Colonic mucosa (tissue), 4 donors: Measurements from ENCODE around the gene ETNK2. TPM values are rescaled to one million over a fixed set of nuclear protein-coding genes. Genes with fewer than 3 reads are reported as not detected.

ENCODE experiments used
- DNase-seq: peaks from one replicate; pipeline ENCODE4 v3.0.0-alpha.2; 2020
- H3K27ac ChIP-seq: fragments of 200-600 bp; one replicate; pipeline ENCODE4 v1.8.0; 2021
- H3K27me3 ChIP-seq: fragments of 200-600 bp; one replicate; pipeline ENCODE4 v1.8.0; 2021
- H3K36me3 ChIP-seq: fragments of 200-600 bp; one replicate; pipeline ENCODE4 v1.8.0; 2021
- H3K4me1 ChIP-seq: fragments of 200-600 bp; one replicate; pipeline ENCODE4 v1.8.0; 2021; ENCODE audit warnings: mild to moderate bottlenecking
- H3K4me3 ChIP-seq: fragments of 200-600 bp; one replicate; pipeline ENCODE4 v1.8.0; 2021
- H3K9ac ChIP-seq, 2 donors: one replicate each; pipeline ENCODE4 v1.7.0; 2013; ENCODE audit warnings: control low read depth in 2 of 2, low read depth in 2 of 2, low read length in 2 of 2
- H3K9me3 ChIP-seq: fragments of 200-600 bp; one replicate; pipeline ENCODE4 v1.8.0; 2021
- intact Hi-C: fragments of 100-400 bp; cut with DNase I; formaldehyde crosslinking; loops from one replicate; pipeline ENCODE4 v1.14.1; 2022
- total RNA-seq, 2 donors: library from RNA; stranded (reverse); fragmentation: NEBNext Ultra II Directional in 1 of 2; extraction: Animal tissue kit (Norgen Biotek cat#: 25700) in 1 of 2; gene quantifications; one replicate each; pipeline ENCODE4 v1.2.1, GENCODE V29; 2021
- TF ChIP-seq, protein P1 (sequence below): fragments of 200-600 bp; IDR thresholded peaks from one replicate; pipeline ENCODE4 v1.8.0; 2022; ENCODE audit warnings: antibody characterized with exemption, mild to moderate bottlenecking
- donor health status: healthy.
- donor health status: DM: no; HTN: no; CAD: no.
- donor health status: DM: no; HTN: no; CAD: no.

Gene ETNK2
- total RNA-seq, 2 donors from 2014 or later = 0.40 to 1.2 TPM

DNA sequence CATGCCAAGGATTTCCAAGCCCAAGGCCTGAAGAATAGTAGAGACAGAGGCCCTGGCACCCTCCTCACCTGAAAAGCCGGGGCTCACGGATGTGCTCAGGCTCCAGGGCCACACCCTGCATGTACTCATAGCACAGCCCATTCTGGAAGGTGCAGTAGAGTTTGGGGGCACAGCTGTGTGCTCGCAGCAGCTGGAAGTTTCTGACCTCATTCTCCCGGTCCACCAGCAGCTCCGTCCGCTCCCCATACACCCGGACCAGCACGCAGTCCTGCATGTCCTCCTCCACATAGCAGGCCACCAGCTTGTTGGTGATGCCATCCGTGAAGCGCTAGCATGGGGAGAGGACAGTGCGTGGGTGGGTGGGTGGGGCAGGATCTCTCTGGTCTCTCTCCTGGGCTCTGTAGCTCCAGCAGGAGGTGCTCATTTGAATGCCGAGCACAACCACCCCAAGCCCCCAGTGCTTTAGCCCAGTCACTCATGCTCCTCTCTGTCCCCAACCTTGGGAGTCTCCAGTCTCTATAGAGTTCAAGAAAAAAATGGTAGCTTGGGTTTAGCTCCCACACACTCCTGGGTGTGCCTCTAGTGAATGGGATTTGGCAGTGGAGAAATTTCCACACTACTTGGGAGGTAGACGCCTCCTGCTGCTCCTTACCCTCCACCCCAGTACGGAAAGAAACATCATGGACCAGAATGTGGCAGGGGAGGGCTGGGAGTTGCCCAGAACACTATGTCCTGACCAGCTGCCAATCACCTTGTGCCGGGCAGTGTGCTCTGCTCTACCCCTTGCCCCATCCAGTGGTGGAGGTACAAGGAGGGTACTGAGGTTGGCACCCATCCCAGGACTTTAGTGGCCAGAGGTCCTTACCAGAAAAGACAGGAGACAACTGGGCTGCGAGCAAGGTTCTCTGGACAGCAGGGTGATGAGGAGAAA, 1.9 kb downstream of the ETNK2 start:
- no peak for DNase-seq
- Histone ChIP-seq H3K4me3 (no peak overlapping the region), H3K27ac (no peak overlapping the region), H3K36me3 (no peaks in the 10 kb centered on the region), H3K9ac (no peak overlapping the region), H3K9me3 (no peaks in the 10 kb centered on the region), H3K27me3 (peaks cover 9% of the 10 kb centered on the region), H3K4me1 (no peaks in the 10 kb centered on the region)
- intact Hi-C loops = no loop called here
- TF ChIP-seq, protein P1, sequence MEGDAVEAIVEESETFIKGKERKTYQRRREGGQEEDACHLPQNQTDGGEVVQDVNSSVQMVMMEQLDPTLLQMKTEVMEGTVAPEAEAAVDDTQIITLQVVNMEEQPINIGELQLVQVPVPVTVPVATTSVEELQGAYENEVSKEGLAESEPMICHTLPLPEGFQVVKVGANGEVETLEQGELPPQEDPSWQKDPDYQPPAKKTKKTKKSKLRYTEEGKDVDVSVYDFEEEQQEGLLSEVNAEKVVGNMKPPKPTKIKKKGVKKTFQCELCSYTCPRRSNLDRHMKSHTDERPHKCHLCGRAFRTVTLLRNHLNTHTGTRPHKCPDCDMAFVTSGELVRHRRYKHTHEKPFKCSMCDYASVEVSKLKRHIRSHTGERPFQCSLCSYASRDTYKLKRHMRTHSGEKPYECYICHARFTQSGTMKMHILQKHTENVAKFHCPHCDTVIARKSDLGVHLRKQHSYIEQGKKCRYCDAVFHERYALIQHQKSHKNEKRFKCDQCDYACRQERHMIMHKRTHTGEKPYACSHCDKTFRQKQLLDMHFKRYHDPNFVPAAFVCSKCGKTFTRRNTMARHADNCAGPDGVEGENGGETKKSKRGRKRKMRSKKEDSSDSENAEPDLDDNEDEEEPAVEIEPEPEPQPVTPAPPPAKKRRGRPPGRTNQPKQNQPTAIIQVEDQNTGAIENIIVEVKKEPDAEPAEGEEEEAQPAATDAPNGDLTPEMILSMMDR = no peak

DNA sequence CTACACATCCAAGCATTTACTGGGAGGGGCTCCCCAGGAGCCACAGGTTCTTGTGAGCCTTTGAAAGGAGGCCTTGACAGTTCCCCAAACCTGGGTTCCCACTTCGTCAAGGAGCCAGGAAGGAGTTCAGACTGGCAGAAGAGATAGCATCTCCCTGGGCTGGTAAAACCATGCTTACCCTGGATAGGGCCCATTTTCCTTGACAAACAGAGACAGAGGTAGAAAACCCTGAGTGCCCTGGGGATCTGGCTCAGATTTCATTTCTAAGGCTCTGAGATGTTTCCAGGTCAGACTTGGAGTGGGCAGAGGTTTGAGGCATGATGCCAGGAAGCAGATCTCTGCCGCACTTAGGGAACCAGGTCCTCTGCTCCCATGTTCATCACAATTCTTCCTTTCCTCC, 2.7 kb downstream of the ETNK2 start:
- no peaks in the 10 kb centered on the region for H3K36me3 ChIP-seq
- no peak overlapping the region for H3K9ac ChIP-seq
- peaks cover 9% of the 10 kb centered on the region for H3K27me3 ChIP-seq
- no peak overlapping the region for H3K27ac ChIP-seq
- TF ChIP-seq, protein P1 = no peak
- H3K9me3 ChIP-seq = no peaks in the 10 kb centered on the region
- DNase-seq = no peak
- intact Hi-C loops = no loop called here
- no peak overlapping the region for H3K4me3 ChIP-seq
- no peaks in the 10 kb centered on the region for H3K4me1 ChIP-seq

DNA sequence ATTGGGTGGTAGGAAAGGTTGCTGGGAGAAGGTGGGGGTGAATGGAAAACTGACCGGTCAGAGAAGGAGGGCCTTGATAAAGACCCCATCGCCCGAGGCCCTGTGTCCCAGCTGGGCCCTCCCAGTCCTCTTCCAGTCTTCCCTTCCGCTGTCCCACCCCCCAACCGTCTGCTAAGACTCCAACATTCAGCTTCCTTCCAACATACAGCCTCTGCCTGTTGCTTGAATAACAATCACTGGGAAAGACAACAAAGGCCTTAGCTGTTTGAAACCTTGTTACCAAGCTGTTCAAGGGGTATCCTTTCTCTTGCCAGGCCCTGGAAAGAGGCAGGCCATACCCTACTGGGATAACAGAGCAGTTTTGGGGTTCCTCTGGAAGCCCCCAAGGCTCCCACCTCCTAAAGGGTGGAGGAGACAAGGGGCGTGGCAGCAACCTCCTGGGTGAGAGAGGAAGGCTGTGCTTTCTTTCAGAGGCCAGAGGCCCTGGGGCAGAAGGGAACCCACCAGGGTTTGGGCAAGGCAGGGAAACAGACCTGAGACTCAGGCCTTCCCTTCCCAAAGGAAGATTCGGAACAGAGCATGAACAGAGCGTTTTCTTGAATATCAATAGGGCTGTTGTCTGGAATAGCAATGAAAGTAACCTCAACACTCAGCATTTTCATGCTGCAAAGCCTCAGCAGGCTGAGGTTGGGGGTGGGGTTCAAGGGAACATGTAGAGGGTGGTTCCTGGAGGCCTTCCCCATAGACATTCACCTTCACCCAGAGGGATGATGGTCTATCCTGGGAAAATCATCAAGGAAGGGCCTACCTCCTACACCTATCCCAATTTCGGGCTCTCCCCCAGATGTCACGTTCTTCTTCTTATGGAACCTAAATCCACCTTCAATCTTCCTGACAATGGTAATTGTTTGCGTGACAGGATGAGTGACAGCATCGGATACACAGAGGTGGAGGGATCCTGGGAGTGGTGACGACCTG, 4.1 kb downstream of the ETNK2 start:
- Histone ChIP-seq H3K36me3 (no peaks in the 10 kb centered on the region), H3K27ac (no peak overlapping the region)

DNA sequence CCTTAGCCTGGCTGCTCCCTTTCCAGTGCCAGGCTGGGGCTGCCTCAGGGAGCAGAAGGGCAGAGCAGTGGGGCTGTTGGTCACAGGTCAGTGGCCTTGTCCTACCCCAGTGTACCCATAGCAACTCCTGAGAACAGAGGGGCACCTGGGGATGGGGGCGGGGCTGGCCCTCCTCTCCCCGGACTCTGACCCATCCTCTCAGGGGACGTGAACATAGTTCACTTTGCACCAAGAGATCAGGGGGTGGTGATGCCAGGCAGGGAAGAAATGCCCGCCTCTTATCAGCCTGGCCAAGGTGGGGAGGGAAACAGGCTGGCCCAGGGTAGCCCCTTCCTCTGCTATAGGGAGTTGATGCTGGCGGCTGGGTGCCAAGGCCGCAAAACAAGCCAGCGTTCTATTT, 4.9 kb downstream of the ETNK2 start:
- no peak overlapping the region for H3K4me3 ChIP-seq
- no peaks in the 10 kb centered on the region for H3K4me1 ChIP-seq
- TF ChIP-seq, protein P1 = no peak
- intact Hi-C loops = no loop called here
- H3K9me3 ChIP-seq = no peaks in the 10 kb centered on the region
- no peak overlapping the region for H3K9ac ChIP-seq
- H3K27ac ChIP-seq = no peak overlapping the region
- no peak for DNase-seq
- peaks cover 9% of the 10 kb centered on the region for H3K27me3 ChIP-seq
- H3K36me3 ChIP-seq = no peaks in the 10 kb centered on the region

More for the DNA sequence above, 4.1 kb downstream of the ETNK2 start:
- intact Hi-C loops = no loop called here
- TF ChIP-seq, protein P1 = no peak
- DNase-seq = no peak
- Histone ChIP-seq H3K9ac (no peak overlapping the region), H3K9me3 (no peaks in the 10 kb centered on the region), H3K4me3 (no peak overlapping the region), H3K4me1 (no peaks in the 10 kb centered on the region), H3K27me3 (peaks cover 9% of the 10 kb centered on the region)

DNA sequence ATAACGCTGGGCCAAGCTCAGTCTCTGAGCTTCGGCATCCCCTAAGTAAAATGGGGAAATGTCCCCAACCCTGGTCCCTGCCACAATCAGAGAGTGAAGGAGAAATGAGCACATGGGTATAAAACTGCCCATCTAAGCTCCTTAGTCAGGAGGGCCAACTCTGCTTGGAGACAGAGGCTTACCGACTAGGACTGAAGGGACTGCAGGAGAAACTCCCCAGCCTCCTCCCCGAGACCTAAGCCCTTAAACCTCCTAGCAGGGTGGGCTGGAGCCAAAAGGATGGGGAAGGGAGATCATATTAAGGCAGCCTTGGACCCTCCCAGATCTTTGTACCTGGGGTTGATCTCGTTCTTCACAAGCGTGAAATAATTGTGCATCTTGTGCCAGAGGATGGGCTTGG, 5.5 kb downstream of the ETNK2 start:
- Histone ChIP-seq H3K27me3 (peaks cover 5% of the 10 kb centered on the region), H3K27ac (no peak overlapping the region), H3K9me3 (no peaks in the 10 kb centered on the region), H3K4me1 (no peaks in the 10 kb centered on the region), H3K4me3 (no peak overlapping the region), H3K36me3 (no peaks in the 10 kb centered on the region), H3K9ac (no peak overlapping the region)
- intact Hi-C loops = no loop called here
- DNase-seq = no peak
- TF ChIP-seq, protein P1 = no peak
